Inferior parietal cortex (tissue), 1 donor: ENCODE data around the gene PSG1.
"Not testable (repeated sequence)": the region's sequence is repeated elsewhere in the genome, so short reads cannot be mapped to it uniquely, and the experiment has no call there.

Experiments
- DNase-seq: peaks from one replicate; pipeline ENCODE4 v3.0.0-alpha.2; 2016; ENCODE audit errors: extremely low spot score

PSG1 gene

DNA sequence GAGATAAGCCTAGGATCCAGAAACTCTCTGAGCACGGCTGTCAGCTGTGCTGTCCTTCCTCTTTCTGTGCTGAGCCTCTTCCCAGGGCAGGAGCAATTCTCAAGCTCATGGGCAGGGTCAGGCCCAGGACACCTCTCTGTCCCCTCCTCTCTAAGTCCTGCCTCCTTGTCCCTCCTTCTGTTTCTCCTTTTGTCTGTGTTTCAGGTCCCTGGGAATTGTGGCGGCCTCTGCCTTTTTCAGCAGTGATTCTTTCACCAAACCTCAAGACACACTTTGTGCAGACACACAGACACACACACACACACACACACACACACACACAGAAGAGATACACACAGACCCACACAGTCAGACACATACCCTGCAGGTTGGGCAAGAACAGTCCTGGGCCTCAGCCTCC, at the start of gene PSG1:
Gene PSG1 (minus strand): TSS at position 101 of the 400 bp plus-strand sequence. CDS start 132 bp downstream, outside the sequence.
- no peak for DNase-seq

DNA sequence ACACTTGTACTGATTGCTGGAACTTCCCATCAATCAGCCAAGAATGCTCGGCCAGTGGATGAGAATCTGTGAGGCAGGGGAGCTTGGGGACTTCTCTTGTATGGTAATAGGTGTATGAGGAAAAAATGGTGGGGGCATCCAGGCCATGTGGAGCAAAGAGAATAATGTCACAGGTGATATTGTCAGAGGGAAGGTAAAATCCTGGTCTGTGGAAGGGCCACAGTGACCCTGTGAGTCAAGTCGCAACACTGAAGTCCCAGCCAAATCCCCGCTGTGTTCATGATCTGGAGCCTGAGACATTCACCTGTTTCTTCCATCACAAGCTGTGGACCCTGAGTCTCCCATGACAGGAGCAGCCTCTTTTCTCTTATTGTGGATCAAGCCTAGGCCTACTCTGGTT, 49.4 kb upstream of the PSG1 start:
- no peak for DNase-seq

DNA sequence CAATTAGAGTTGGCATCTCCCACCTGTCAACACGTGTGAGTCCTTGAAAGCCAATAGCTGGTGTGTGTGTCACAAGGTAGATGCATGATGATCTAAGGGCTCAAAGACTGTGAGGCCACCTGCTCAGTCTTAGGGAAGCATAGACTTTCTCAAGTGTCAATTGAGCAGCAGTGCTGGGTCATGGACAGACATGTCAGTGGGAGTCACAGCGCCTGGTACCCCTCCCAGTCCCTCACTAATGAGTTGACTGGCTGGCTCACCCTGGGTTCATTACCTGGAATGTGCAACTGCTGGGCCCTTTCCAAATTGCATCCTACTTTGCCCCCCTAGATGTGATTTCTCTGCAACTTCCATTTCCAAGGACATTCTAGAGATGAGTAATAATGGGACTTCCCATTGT, 47.3 kb upstream of the PSG1 start:
- no peak for DNase-seq

DNA sequence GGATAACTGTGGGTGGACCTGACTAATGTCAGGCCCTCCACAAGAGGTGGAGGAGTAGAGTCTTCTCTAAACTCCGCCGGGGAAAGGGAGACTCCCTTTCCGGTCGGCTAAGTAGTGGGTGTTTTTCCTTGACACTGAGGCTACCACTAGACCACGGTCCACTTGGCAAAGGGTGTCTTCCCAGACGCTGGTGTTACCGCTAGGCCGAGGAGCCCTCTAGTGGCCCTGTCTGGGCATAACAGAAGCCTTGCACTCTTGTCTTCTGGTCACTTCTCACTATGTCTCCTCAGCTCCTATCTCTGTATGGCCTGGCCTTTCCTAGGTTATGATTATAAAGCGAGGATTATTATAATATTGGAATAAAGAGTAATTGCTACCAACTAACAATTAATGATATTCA, 43.6 kb upstream of the PSG1 start:
- not testable (repeated sequence) for DNase-seq

DNA sequence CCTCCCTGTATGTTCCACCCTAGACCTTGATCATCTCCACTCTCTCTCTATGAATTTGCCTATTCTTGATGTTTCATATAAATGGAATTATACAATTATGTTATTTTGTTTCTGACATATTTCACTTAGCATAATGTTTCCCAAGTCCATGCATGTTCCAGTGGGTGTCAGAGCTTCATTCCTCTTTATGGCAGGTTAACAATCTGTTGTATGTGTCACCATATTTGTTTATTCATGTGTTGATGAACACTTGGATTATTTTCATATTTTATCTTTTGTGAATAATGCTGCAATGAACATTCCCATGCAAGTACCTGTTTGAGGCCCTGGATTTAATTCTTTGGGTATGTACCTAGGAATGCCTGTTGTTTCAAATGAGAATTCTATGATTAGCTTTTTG, 41.5 kb upstream of the PSG1 start:
- not testable (repeated sequence) for DNase-seq

DNA sequence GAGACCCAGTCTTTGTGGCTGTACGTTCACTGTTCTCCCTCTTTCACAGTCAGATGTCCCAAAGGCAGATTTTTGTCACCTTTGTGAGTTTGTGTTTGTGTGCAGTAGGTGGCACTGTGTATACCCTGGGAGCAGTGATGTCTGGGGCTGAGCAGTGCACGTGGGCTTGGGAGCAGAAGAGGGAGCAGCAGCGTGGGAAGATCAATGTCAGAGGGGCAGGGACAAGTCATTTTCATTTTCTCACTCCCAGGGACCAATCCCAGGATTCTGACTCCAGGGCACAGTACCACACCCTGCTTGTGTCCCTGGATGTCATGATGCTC, 40.2 kb upstream of the PSG1 start:
- DNase-seq, result no peak

DNA sequence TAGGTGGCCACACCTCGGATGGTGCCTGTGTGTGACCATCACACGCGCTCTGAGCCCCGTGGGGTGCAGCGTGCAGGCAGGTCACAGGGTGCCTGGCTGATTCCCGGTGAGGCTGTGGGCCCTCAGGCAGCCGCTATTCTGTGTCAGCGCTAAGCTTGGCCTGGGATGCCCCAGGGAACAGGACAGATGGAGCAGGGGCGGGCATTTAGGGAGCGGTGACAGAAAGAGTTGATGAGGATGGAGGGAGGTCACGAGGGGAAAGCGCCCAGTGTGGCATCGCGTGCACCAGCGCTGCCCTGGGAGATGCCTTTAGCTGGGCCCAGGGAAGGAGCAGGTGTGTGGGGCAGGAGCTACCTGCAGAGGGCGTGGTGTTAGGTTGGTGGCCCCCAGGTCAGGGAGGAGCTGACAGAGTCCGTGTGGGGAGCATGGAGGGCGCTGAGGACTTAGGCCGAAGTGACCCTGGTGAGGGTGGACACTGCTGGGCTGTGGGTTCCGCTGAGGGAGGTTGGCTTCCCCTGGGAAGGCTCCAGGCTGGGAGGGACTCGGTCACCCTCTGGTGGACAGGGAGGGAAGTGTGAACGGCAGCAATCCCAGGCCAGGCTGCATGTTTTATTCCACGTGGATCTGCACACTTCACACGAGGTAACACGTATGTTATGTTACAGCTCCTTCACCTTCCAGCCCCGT, 39.7 kb upstream of the PSG1 start:
- DNase-seq, result not testable (repeated sequence)

DNA sequence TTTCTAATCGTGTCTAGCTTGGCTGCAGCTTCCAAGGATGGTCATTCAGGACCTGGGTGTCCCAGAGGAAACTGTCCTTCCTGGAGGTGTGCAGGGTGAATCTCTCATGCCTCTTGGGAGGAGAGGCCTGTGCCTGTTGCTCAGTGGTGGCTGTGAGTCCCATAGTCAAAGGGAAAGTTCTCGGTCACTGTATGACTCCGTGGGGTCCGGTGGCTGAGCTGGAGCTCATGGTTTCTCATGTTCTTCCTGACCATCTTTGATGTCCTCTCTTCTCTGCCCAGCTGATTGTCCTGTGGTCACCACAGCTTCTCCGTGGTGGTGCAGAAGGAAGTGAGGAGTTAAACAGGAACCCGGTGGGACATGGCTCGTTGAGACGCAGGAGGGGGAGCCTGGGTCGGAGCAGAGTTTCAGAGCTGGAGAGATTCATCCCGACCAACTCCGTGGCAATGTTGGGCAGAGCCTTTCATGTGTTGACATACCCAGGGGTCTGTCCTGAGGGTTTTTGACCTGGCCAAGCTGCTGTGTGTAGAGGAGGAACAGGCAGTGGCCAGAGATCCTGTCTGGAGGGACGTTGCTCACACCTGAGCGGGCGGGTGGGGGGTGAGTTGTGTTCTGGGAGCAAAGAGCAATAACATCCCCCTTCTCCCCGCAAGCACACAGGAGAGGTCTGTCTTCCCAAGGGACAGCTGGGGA, 39.0 kb upstream of the PSG1 start:
- DNase-seq, result not testable (repeated sequence)

DNA sequence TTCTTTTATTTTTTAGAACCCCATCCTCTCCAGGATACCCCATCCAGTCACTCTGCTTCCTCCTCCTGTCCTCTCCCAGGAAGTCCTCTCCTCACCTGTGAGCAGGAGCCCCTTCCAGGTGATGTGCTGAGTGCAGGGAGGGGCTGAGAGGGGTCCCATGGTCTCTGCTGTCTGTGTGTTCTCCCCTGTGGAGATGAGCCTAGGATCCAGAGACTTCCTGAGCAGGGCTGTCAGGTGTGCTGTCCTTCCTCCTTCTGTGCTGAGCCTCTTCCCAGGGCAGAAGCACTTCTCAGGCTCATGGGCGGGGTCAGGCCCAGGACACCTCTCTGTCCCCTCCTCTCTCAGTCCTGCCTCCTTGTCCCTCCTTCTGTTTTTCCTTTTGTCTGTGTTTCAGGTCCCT, 38.1 kb upstream of the PSG1 start, which contains the start of gene PSG6:
Gene PSG6 (minus strand): TSS at position 261 of the 400 bp plus-strand sequence. CDS start 102 bp downstream, at position 159.
- not testable (repeated sequence) for DNase-seq

DNA sequence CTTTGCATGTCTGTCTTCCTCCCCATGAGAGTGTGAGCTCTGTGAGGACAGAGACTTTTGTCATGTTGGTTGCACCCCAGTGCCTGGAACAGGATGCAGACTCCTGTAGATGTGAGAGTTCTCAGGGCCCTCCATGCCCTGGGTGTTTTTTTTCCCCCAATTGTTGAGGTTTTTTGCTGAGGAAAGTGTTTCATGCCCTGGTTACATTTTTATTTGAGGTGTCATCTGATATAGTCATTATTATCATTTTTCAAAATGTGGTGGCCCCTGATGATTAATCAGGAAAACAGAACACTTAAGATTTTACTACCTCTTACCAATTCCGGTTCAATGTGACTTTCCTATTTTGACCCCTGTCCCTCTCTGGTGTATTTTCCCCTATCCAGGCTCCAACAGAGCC, 37.4 kb upstream of the PSG1 start:
- not testable (repeated sequence) for DNase-seq

DNA sequence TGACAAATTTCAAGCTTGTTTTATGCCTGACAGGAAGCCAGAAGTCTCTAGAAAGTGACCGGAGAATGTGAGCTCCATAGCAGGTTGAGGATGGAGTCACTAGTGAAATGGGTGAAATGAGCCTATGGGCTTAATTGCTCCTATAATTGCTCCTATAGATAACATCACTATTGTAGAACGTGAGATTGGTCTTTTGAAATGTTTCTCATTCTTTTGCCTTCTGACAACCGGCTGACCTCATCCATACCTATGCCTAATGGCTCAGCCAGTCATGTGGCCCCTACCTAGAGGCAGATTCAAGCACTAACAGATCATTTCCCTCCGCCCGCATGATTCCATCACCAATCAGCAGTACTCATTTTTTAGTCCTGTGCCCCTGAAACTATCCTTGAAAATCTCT, 34.0 kb upstream of the PSG1 start:
- DNase-seq, result not testable (repeated sequence)

DNA sequence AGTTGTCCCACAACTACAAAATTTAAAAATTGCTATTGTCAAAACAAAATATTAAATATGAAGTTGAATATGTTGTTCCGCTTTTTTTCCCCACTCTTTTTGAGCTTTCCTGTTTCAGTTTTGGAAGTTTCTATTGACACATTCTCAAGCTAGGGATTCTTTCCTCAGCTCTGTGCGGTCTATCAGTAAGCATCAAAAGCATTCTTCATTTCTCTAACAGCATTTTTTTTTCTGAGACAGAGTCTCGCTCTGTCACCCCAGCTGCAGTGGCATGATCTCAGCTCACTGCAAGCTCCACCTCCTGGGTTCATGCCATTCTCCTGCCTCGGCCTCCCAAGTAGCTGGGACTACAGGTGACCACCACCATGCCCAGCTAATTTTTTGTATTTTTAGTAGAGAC, 33.4 kb upstream of the PSG1 start:
- not testable (repeated sequence) for DNase-seq

DNA sequence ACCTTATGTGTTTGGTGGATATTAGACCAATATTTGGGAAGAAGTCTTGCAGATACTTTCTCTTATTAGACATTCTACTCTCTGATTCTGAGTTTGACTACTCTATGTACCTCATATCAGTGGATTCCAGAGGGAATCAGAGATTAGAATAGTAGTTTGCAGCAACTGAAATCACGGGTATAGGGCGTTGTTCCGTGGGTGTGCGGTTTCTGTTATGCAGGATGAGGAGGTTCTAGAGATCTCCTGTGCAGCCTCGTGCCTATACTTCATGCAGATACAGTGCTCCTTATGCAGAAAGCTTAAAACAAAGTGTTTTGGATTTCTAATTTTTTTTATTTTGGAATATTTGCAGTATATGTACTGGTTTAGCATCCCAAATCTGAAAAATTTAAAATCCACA, 32.2 kb upstream of the PSG1 start:
- DNase-seq, result not testable (repeated sequence)

DNA sequence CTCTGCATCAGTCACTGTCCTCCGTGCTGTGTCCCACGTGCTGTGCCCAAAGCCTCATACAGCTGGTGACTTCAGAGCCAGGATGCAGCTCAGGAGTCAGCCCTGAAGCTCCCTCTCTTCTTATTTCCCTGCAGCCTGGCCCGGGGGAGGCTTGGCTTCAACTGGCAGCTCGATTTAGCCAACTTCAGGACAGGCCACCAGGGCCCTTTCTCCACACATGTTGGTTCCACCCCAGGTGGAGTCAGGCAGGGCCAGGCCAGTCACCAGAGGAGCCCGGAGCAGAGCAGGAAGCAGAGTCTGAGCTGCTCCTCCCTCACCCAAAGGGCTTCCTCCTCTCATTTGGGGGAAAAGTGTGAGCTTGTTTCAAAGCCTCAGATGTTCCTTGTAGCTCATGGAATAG, 26.6 kb upstream of the PSG1 start:
- not testable (repeated sequence) for DNase-seq

DNA sequence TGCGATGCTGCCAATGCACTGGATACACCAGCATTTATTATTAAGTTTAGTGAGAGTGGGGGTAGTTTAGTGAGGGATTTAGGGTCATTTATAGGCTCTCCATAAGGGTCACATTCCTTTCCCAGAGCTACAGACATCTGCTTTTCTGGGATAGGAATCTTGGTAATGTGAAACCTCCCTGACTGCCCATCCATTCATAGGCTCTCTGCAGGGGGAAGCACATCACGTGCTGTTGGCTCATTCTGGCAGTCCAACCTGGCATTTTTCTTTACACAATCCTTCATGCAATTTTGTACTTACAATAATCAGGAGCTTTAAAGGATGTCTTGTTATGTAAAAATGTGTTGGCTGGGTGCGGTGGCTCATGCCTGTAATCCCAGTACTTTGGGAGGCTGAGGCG, 21.0 kb upstream of the PSG1 start:
- DNase-seq, result not testable (repeated sequence)

DNA sequence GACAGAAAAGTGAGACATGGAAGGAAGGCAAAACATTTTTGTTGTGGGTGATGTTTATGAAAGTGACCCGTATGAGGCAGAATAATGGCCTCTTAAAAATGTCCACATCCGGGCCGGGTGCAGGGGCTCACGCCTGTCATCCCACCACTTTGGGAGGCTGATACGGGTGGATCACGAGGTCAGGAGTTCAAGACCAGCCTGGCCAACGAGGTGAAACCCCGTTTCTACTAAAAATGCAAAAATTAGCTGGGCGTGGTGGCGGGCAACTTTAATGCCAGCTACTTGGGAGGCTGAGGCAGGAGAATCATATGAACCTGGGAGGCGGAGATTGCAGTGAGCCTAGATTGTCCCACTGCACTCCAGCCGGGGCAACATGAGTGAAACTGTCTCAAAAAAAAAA, 20.2 kb upstream of the PSG1 start:
- not testable (repeated sequence) for DNase-seq

DNA sequence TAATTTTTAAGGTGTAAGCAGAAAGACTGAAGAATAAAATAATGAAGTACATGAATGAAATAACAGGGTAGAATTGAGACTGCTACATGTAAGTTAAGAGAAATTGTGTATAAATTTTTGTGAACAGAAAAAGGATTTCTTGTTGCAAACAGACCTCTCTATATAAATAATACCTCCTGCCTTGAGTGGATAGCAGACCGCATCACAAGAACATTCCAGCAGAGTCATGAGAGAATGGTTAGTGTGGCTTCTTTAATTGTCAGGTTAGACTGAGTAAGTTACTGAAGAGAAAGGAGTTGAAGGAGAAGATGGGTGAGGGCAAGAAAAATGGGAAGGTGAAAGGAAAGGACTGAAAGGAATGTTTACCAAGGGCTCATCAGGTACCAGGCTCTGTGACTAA, 19.6 kb upstream of the PSG1 start:
- not testable (repeated sequence) for DNase-seq

DNA sequence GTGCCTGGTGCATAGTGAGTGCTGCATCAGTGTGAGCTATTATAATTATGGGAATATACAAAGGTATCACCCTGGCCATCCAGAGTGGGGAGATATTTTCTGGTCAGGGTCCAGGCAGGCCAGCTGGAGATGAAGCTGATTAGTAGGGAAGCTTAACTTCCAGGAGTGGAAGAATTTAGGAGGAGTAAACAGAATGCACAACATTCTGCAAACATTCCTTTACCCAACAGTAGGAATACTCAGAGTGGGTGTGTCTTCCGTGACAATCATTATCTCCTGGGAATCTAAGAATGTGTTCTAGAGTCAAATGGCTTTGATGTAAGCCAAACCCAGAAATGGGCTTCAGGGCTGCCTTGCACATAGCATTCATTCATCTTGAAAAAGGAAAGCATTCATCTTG, 19.1 kb upstream of the PSG1 start:
- DNase-seq, result not testable (repeated sequence)

DNA sequence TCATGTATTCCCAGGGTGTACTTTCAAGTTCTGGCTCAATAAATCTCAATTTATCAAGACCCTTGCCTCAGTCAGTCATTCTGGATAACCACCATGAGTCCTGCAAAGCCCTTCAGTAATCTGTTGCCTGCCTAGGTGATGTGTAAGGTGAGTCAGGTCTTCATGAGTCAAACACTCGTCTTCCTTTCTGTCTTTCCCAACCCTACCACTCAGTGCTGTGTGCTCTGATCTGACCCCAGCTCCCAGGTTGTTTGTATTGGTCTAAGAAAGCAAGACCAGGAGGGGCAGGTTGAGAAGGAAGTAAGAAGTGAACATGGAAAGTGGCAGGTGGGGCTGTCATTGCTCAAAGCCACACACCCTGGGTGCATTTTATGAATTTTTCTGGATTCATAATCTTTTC, 18.2 kb upstream of the PSG1 start:
- not testable (repeated sequence) for DNase-seq

DNA sequence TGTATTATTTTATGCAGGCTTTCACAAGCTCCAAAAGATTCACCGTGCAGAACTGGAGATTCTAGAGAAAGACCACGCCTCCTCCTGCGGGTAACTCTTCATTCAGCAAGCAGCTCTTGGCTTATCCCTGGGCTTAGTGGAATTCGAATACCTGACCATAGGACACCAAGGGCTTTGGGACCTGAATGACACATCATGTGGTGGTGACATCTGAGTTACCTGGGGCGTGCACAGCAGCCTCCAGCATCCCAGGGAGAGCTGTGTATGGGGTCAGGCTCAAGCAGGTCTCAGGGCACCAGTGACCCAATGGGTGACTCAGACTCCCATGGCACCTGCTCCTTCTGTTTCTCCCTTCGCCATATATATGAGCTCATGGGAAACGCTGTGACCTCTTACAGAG, 10.9 kb upstream of the PSG1 start:
- not testable (repeated sequence) for DNase-seq

DNA sequence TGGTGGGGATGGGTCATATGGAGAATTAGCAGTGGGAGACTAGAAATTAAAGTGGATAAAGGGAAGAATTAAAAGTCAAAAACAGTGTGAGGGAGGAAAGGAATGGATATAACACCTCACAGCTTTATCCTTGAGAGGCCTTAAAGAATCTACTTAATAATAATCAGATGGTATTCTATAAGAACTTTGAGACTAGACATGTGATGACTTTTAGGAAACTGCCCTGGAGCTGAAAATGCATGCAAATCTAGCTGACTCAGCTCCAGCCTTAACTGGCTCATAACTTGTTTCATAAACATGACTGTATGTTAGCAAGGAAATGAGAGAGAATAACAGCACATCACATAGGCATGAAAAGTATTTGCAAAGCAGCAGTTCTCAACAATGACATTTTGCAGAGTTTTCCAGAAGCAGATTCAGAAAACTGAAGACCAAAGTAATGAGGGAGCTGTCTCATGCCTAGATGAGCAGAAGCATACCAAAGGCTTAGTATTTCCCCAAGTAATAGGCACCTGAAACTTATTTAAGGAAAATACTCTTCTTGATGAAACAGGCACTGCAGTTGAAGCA, 8.4 kb upstream of the PSG1 start:
- DNase-seq, result not testable (repeated sequence)

DNA sequence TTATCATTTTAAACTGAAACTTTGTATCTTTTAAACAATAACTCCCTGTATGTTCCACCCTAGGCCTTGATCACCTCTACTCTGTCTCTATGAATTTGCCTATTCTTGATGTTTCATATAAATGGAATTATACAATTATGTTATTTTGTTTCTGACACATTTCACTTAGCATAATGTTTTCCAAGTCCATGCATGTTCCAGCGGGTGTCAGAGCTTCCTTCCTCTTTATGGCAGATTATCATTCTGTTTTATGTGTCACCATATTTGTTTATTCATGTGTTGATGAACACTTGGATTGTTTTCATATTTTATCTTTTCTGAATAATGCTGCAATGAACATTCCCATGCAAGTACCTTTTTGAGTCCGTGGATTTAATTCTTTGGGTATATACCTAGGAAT, 3.2 kb upstream of the PSG1 start:
- DNase-seq, result not testable (repeated sequence)

DNA sequence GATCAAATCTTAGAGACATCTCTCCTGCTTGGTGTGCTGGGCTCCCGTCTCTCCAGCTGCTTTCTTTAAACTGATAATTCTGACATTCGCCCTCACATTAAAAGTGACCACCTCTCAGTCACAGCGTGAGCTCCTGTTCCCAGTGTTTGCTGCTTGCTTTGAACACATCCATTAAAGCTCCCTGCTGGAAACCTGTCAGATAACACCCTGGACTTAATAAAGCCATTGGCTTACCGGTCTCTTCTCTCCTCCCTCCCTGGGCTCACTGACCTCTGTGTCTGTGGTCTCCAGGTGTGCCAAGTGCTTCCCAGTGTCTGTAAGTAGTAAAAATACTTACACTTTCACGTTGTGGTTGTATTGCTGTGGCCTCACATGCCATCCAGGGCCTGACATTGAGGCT, 2.5 kb upstream of the PSG1 start:
- not testable (repeated sequence) for DNase-seq
